H9 (cell line): ENCODE measurements around the gene ENTPD6. TPM values are rescaled to one million over a fixed set of nuclear protein-coding genes. Genes with fewer than 3 reads are reported as not detected.

ENCODE experiments used
- DNase-seq: peaks from one replicate; pipeline ENCODE4 v3.0.0-alpha.2; 2017
- H2AFZ ChIP-seq: one replicate; pipeline ENCODE4 v1.6.1; 2013; ENCODE audit warnings: mild to moderate bottlenecking, low read length, control low read depth, moderate library complexity
- H2AK5ac ChIP-seq: 2 replicates; pipeline ENCODE4 v1.6.1; 2013; ENCODE audit warnings: low read length, control low read depth, mixed read lengths; ENCODE audit not compliant: insufficient read length
- H2BK120ac ChIP-seq: one replicate; pipeline ENCODE4 v1.6.1; 2013; ENCODE audit warnings: low read depth, mild to moderate bottlenecking, low read length, control low read depth, inconsistent platforms; ENCODE audit not compliant: poor library complexity, severe bottlenecking
- H2BK12ac ChIP-seq: 2 replicates; pipeline ENCODE4 v1.6.1; 2013; ENCODE audit warnings: low read length, control low read depth, mixed read lengths, low read depth; ENCODE audit not compliant: insufficient read length
- H2BK15ac ChIP-seq: 2 replicates; pipeline ENCODE4 v1.6.1; 2013; ENCODE audit warnings: low read depth, low read length, control low read depth
- H2BK20ac ChIP-seq: one replicate; pipeline ENCODE4 v1.6.1; 2013; ENCODE audit warnings: low read depth, mild to moderate bottlenecking, low read length, control low read depth, inconsistent platforms; ENCODE audit not compliant: poor library complexity, severe bottlenecking
- H2BK5ac ChIP-seq: 2 replicates; pipeline ENCODE4 v1.6.1; 2013; ENCODE audit warnings: low read length, control low read depth, mixed read lengths; ENCODE audit not compliant: insufficient read length
- H3K14ac ChIP-seq: 2 replicates; pipeline ENCODE4 v1.6.1; 2013; ENCODE audit warnings: low read length, control low read depth; ENCODE audit not compliant: insufficient read depth
- H3K18ac ChIP-seq: 2 replicates; pipeline ENCODE4 v1.6.1; 2013; ENCODE audit warnings: low read depth, mild to moderate bottlenecking, mixed read lengths, low read length, control low read depth; ENCODE audit not compliant: insufficient read length
- H3K23ac ChIP-seq: 2 replicates; pipeline ENCODE4 v1.6.1; 2013; ENCODE audit warnings: low read length, control low read depth, mixed read lengths, low read depth; ENCODE audit not compliant: insufficient read length
- H3K23me2 ChIP-seq: 2 replicates; pipeline ENCODE4 v1.6.1; 2013; ENCODE audit warnings: low read depth, mild to moderate bottlenecking, mixed read lengths, low read length, control low read depth; ENCODE audit not compliant: insufficient read length, poor library complexity, severe bottlenecking
- H3K27ac ChIP-seq: 2 replicates; pipeline ENCODE4 v1.5.1; 2013; ENCODE audit warnings: low read length, control low read depth, mixed read lengths, low read depth; ENCODE audit not compliant: insufficient read length
- H3K27me3 ChIP-seq: 2 replicates; pipeline ENCODE4 v1.6.1; 2013; ENCODE audit warnings: low read length, control low read depth, inconsistent platforms; ENCODE audit not compliant: insufficient read depth
- H3K4ac ChIP-seq: 2 replicates; pipeline ENCODE4 v1.6.1; 2013; ENCODE audit warnings: low read depth, mild to moderate bottlenecking, control low read depth, inconsistent platforms, low read length, moderate library complexity
- H3K4me1 ChIP-seq: 2 replicates; pipeline ENCODE4 v1.6.1; 2013; ENCODE audit warnings: low read length, control low read depth, inconsistent platforms; ENCODE audit not compliant: insufficient read depth
- H3K4me2 ChIP-seq: 2 replicates; pipeline ENCODE4 v1.6.1; 2013; ENCODE audit warnings: low read length, control low read depth, mixed read lengths; ENCODE audit not compliant: insufficient read length, insufficient read depth
- H3K56ac ChIP-seq: 2 replicates; pipeline ENCODE4 v1.6.1; 2013; ENCODE audit warnings: low read depth, mild to moderate bottlenecking, mixed read lengths, low read length, control low read depth; ENCODE audit not compliant: insufficient read length
- H3K79me1 ChIP-seq: 2 replicates; pipeline ENCODE4 v1.6.1; 2013; ENCODE audit warnings: low read depth, mild to moderate bottlenecking, moderate library complexity, low read length, control low read depth, inconsistent platforms; ENCODE audit not compliant: insufficient read depth, poor library complexity, severe bottlenecking
- H3K79me2 ChIP-seq: 2 replicates; pipeline ENCODE4 v1.6.1; 2013; ENCODE audit warnings: low read length, control low read depth, inconsistent platforms; ENCODE audit not compliant: insufficient read depth
- H3K9ac ChIP-seq: 2 replicates; pipeline ENCODE4 v1.6.1; 2013; ENCODE audit warnings: low read length, control low read depth, mixed read lengths; ENCODE audit not compliant: insufficient read length; ENCODE audit errors: extremely low read depth
- H3K9me3 ChIP-seq: one replicate; pipeline ENCODE4 v1.6.1; 2013; ENCODE audit warnings: low read depth, low read length, inconsistent platforms; ENCODE audit not compliant: control insufficient read depth
- H3T11ph ChIP-seq: one replicate; pipeline ENCODE4 v1.6.1; 2013; ENCODE audit warnings: mild to moderate bottlenecking, low read length, control low read depth, inconsistent platforms
- H4K20me1 ChIP-seq: one replicate; pipeline ENCODE4 v1.6.1; 2013; ENCODE audit not compliant: control insufficient read depth, insufficient read length, insufficient read depth
- H4K5ac ChIP-seq: 2 replicates; pipeline ENCODE4 v1.6.1; 2013; ENCODE audit warnings: low read depth, mild to moderate bottlenecking, mixed read lengths, low read length, control low read depth; ENCODE audit not compliant: insufficient read length
- H4K8ac ChIP-seq: replicated peaks from 2 replicates; pipeline ENCODE4 v1.6.1; 2013; ENCODE audit warnings: low read length, control low read depth, mixed read lengths, low read depth; ENCODE audit not compliant: insufficient read length
- H4K91ac ChIP-seq: 2 replicates; pipeline ENCODE4 v1.6.1; 2013; ENCODE audit warnings: low read depth, mild to moderate bottlenecking, moderate library complexity, mixed read lengths, low read length, control low read depth; ENCODE audit not compliant: insufficient read length
- H3K27ac Mint-ChIP-seq, 3 experiments: 2 replicates in 2 of 3; 3 replicates in 1 of 3; pipeline ENCODE4 v1.8.0; 2020 to 2021; ENCODE audit warnings: mixed read lengths in 3 of 3, mild to moderate bottlenecking in 1 of 3, moderate library complexity in 1 of 3
- H3K27me3 Mint-ChIP-seq: 2 replicates; pipeline ENCODE4 v1.8.0; 2021; ENCODE audit warnings: low read depth, mild to moderate bottlenecking, moderate library complexity, mixed read lengths
- H3K36me3 Mint-ChIP-seq, 3 experiments: 2 replicates in 2 of 3; 3 replicates in 1 of 3; pipeline ENCODE4 v1.8.0; 2020 to 2021; ENCODE audit warnings: low read depth in 3 of 3, mixed read lengths in 3 of 3; ENCODE audit not compliant: insufficient read depth in 1 of 3
- H3K4me1 Mint-ChIP-seq, 2 experiments: 2 replicates each; pipeline ENCODE4 v1.8.0; 2020; ENCODE audit warnings: mixed read lengths in 2 of 2
- H3K4me3 Mint-ChIP-seq, 2 experiments: 2 replicates in 1 of 2; 3 replicates in 1 of 2; pipeline ENCODE4 v1.8.0; 2020 to 2021; ENCODE audit warnings: mild to moderate bottlenecking in 2 of 2, mixed read lengths in 2 of 2, moderate library complexity in 1 of 2
- H3K9me3 Mint-ChIP-seq, 2 experiments: 2 replicates in 1 of 2; 3 replicates in 1 of 2; pipeline ENCODE4 v1.8.0; 2020; ENCODE audit warnings: mild to moderate bottlenecking in 2 of 2, mixed read lengths in 2 of 2, moderate library complexity in 1 of 2
- CTCF ChIP-seq: fragments of 200-600 bp; sonication (generic); conservative IDR thresholded peaks from 3 replicates; pipeline ENCODE4 v1.8.0; 2021; ENCODE audit warnings: antibody characterized with exemption, mild to moderate bottlenecking
- WGBS: extraction: QIAGEN DNeasy Blood & Tissue Kit; methylation state at CpG from one replicate; pipeline ENCODE4 v1.1.7; 2013; ENCODE audit warnings: missing lambda C conversion rate, low lambda C conversion rate, mixed read lengths; ENCODE audit not compliant: insufficient read length; ENCODE audit errors: extremely low coverage; 5-methylcytosine and 5-hydroxymethylcytosine counted together
- total RNA-seq: library from RNA; stranded (reverse); gene quantifications from 2 replicates; pipeline ENCODE4 v1.2.1, GENCODE V29; 2021

The ENTPD6 gene
- total RNA-seq, 1 experiment from 2014 or later = 57.4 TPM

- no peak for DNase-seq
- Histone ChIP-seq H3K4ac (no peak overlapping the region), H2BK20ac (no peak overlapping the region), H2AFZ (no peak overlapping the region), H2BK120ac (no peak overlapping the region), H3K9me3 (no peaks in the 10 kb centered on the region), H3K9ac (no peak overlapping the region), H4K91ac (no peak overlapping the region), H3K18ac (no peak overlapping the region), H3K23me2 (no peaks in the 10 kb centered on the region), H3K27ac (no peak overlapping the region), H4K5ac (no peak overlapping the region), H3K14ac (no peak overlapping the region), H4K20me1 (no peaks in the 10 kb centered on the region), H3K23ac (no peak overlapping the region), H3K56ac (no peak overlapping the region), H2AK5ac (no peak overlapping the region), H3K79me2 (peaks cover 2% of the 10 kb centered on the region; the same call in 1 of the 2 replicates), H3T11ph (no peak overlapping the region), H2BK12ac (no peak overlapping the region), H2BK15ac (no peak overlapping the region), H3K4me1 (no peaks in the 10 kb centered on the region; the same call in 1 of the 2 replicates), H2BK5ac (no peak overlapping the region), H3K27me3 (no peaks in the 10 kb centered on the region), H4K8ac (no peak overlapping the region), H3K79me1 (no peaks in the 10 kb centered on the region), H3K4me2 (no peak overlapping the region)
- Mint-ChIP-seq H3K27me3 (peaks cover 49% of the 10 kb centered on the region), H3K9me3 (peaks cover 30 to 38% of the 10 kb centered on the region in 2 experiments), H3K4me3 (no peak overlapping the region), H3K27ac (no peak overlapping the region), H3K4me1 (no peaks in the 10 kb centered on the region), H3K36me3 (peaks cover 2 to 6% (median 4%) of the 10 kb centered on the region in 3 experiments; a peak in 4 of 7 replicates)
- no peak for TF ChIP-seq CTCF
- WGBS = no CpG with 5 or more reads among the region's 1 CpG
These were observed 7.3 kb upstream of the ENTPD6 start for GRCh38 chr20:25188218-25188617.
